Measurements from ENCODE around the gene NADK2. TPM values are rescaled to one million over a fixed set of nuclear protein-coding genes. Genes with fewer than 3 reads are reported as not detected.

The NADK2 gene
- total and polyA plus RNA-seq, 8 donors, result 9.1 to 132 (median 27.0) TPM

GRCh38 chr5:36269478-36269877 lies 27.8 kb upstream of the NADK2 start:
- intact Hi-C loops (cut with DNase I; ENCODE audit: low total_unique reads), result loop anchor here (5.0 kb wide), 1 partner anchor 33 kb away; the partner anchor contains the start of gene RANBP3L

GRCh38 chr5:36267905-36268304 lies 26.2 kb upstream of the NADK2 start:
- H3K27me3 ChIP-seq, result no peaks in the 10 kb centered on the region
- DNase-seq, result no peak
- H3K4me1 ChIP-seq, result no peaks in the 10 kb centered on the region
- TF ChIP-seq CTCF (IDR thresholded peaks at IDR 0.05) (no peak), POLR2A (IDR thresholded peaks at IDR 0.05) (no peak), POLR2AphosphoS5 (IDR thresholded peaks at IDR 0.05) (no peak), EP300 (IDR thresholded peaks at IDR 0.05) (no peak)
- H3K9me3 ChIP-seq, result no peaks in the 10 kb centered on the region
- H3K27ac ChIP-seq, result no peak overlapping the region
- no peaks in the 10 kb centered on the region for H3K36me3 ChIP-seq
- intact Hi-C loops (cut with DNase I; ENCODE audit: low total_unique reads), result loop anchor here (5.0 kb wide), 1 partner anchor 34 kb away; the partner anchor contains the start of gene RANBP3L
- WGBS, 5 donors, result 91 to 97% (median 97%) methylated on average over 3 of the region's 3 CpGs
- H3K4me3 ChIP-seq, result no peak overlapping the region

More at GRCh38 chr5:36269478-36269877, 27.8 kb upstream of the NADK2 start:
- Histone ChIP-seq H3K27me3 (no peaks in the 10 kb centered on the region), H3K36me3 (no peaks in the 10 kb centered on the region), H3K4me3 (no peak overlapping the region), H3K9me3 (no peaks in the 10 kb centered on the region), H3K4me1 (peaks cover 0 to 11% (median 5%) of the 10 kb centered on the region in 4 donors), H3K27ac (no peak overlapping the region)
- DNase-seq, result no peak
- no peak for TF ChIP-seq CTCF (IDR thresholded peaks at IDR 0.05)
- TF ChIP-seq POLR2AphosphoS5 (IDR thresholded peaks at IDR 0.05), result no peak
- no peak for TF ChIP-seq EP300 (IDR thresholded peaks at IDR 0.05)
- TF ChIP-seq POLR2A (IDR thresholded peaks at IDR 0.05), result no peak

- TF ChIP-seq EP300 (IDR thresholded peaks at IDR 0.05), result no peak
- TF ChIP-seq POLR2A (IDR thresholded peaks at IDR 0.05), result no peak
- DNase-seq, result no peak
- intact Hi-C loops (cut with DNase I; ENCODE audit: low total_unique reads), result no loop called here
- no peaks in the 10 kb centered on the region for H3K9me3 ChIP-seq
- H3K4me1 ChIP-seq, result no peaks in the 10 kb centered on the region
- no peak overlapping the region for H3K4me3 ChIP-seq
- H3K27ac ChIP-seq, result peak overlapping the region in 2 of 5 donors; percentile 6 to 8
- 68 to 81% (median 74%) methylated on average over 4 of the region's 4 CpGs for WGBS, 5 donors
- H3K36me3 ChIP-seq, result no peaks in the 10 kb centered on the region
- no peaks in the 10 kb centered on the region for H3K27me3 ChIP-seq
These were observed 22.6 kb upstream of the NADK2 start for GRCh38 chr5:36264202-36264760.

GRCh38 chr5:36261186-36261585 lies 19.5 kb upstream of the NADK2 start:
- Histone ChIP-seq H3K36me3 (no peaks in the 10 kb centered on the region), H3K27ac (no peak overlapping the region), H3K4me3 (no peak overlapping the region), H3K27me3 (no peaks in the 10 kb centered on the region), H3K4me1 (no peaks in the 10 kb centered on the region), H3K9me3 (no peaks in the 10 kb centered on the region)
- TF ChIP-seq EP300 (IDR thresholded peaks at IDR 0.05), result no peak
- TF ChIP-seq POLR2A (IDR thresholded peaks at IDR 0.05), result no peak
- TF ChIP-seq POLR2AphosphoS5 (IDR thresholded peaks at IDR 0.05), result no peak
- no peak for TF ChIP-seq CTCF (IDR thresholded peaks at IDR 0.05)
- DNase-seq, result no peak
- 73 to 91% (median 83%) methylated on average over 6 of the region's 6 CpGs for WGBS, 5 donors
- intact Hi-C loops (cut with DNase I; ENCODE audit: low total_unique reads), result no loop called here

- Histone ChIP-seq H3K9me3 (no peaks in the 10 kb centered on the region), H3K4me1 (peaks cover 0 to 5% (median 0%) of the 10 kb centered on the region in 4 donors), H3K27me3 (no peaks in the 10 kb centered on the region), H3K4me3 (no peak overlapping the region), H3K36me3 (no peaks in the 10 kb centered on the region), H3K27ac (peak overlapping the region in 1 of 5 donors; percentile 19)
- TF ChIP-seq POLR2A (IDR thresholded peaks at IDR 0.05), result no peak
- TF ChIP-seq EP300 (IDR thresholded peaks at IDR 0.05), result no peak
- TF ChIP-seq POLR2AphosphoS5 (IDR thresholded peaks at IDR 0.05), result no peak
- no peak for TF ChIP-seq CTCF (IDR thresholded peaks at IDR 0.05)
- DNase-seq, result no peak
- intact Hi-C loops (cut with DNase I; ENCODE audit: low total_unique reads), result no loop called here
- 66 to 90% (median 71%) methylated on average over 4 of the region's 4 CpGs for WGBS, 5 donors
These were observed 11.8 kb upstream of the NADK2 start for GRCh38 chr5:36253575-36253974.
